Mucosa of stomach (tissue), 1 donor: ENCODE results near the gene MAN1C1.

Experiments
- H3K27me3 ChIP-seq: one replicate; pipeline ENCODE4 v1.7.0; 2013; ENCODE audit warnings: mild to moderate bottlenecking, low read length; ENCODE audit not compliant: control insufficient read depth, insufficient read depth
- H3K36me3 ChIP-seq: one replicate; pipeline ENCODE4 v1.7.0; 2013; ENCODE audit warnings: low read length; ENCODE audit not compliant: control insufficient read depth, insufficient read depth
- H3K4me1 ChIP-seq: one replicate; pipeline ENCODE4 v1.7.0; 2013; ENCODE audit warnings: mild to moderate bottlenecking, low read length; ENCODE audit not compliant: control insufficient read depth, insufficient read depth
- H3K4me3 ChIP-seq: one replicate; pipeline ENCODE4 v1.7.0; 2013; ENCODE audit warnings: low read length
- H3K9ac ChIP-seq: one replicate; pipeline ENCODE4 v1.7.0; 2013; ENCODE audit warnings: mild to moderate bottlenecking, low read length, moderate library complexity
- H3K9me3 ChIP-seq: one replicate; pipeline ENCODE4 v1.7.0; 2013; ENCODE audit warnings: mild to moderate bottlenecking, low read length, moderate library complexity; ENCODE audit not compliant: control insufficient read depth
- donor health status: Pancreatic carcinoma.

MAN1C1 gene

DNA sequence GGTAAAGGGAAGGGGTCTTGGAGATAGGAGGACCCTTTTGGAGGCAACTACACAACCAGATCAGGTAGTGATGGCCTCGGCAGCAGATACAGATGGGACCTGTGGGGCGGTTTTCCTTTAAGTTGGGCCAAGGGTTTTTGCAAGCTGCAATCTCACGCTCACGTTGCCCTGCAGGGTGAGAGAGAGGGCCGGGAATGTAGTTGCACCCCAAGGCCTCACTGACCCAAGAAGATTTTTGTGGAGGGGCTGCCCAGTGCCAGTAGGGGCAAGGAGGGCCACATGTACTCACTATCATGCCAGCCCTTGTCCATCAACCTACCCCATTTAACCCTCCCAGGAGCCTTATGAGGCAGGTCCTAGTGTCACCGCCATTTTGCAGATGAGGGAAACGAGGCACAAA lies 125.7 kb downstream of the MAN1C1 start:
- H3K9ac ChIP-seq: no peak overlapping the region
- no peak overlapping the region for H3K4me3 ChIP-seq
- no peaks in the 10 kb centered on the region for H3K27me3 ChIP-seq
- H3K4me1 ChIP-seq: peaks cover 16% of the 10 kb centered on the region
- H3K9me3 ChIP-seq: no peaks in the 10 kb centered on the region
- H3K36me3 ChIP-seq: no peaks in the 10 kb centered on the region

DNA sequence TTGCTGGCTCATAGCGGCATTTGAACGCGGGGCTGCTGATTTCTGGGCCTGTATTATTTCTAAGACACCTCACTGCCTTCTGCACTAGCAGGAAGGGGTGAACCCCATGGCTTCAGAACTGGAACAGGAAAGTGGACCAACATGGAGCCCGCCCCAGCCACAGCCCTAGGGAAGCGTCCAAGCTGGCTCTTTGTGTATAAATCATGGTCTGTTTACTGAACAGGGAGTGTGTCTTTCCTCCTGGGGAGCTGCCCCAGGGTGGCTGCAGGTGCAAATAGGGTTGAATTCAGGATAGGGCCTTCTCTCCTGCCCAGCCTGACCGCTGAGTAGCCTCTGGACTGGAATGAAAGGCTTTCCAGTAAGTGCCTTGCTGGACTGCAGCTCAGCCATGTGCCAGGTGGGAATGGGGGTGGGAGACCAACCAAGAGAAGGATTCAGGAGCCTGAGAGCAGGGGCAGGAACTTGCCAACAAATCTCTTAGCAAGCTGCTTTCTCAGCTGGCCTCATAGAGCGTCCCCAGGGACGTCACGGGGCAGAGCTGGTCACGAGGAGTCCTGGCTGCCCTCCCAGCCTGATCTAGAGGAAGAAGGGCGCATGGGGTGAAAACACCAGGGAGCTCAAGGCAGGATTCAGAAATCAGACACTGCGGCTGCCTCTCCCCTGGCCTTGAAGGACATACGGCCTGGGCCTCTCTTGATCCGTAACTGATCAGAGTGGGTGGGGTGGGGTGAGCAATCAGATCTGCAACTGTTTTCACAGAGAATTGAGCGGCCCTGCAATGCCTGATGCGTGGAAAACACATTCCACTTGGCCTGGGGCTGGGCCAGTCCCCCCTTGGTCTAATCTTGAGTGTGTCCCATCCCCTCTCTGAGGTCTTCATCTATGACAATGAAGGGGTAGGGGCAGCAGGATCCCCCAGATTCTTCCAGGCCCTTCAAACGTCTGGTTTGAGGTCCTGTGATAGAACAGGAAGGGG lies 126.9 kb downstream of the MAN1C1 start:
- Histone ChIP-seq H3K9ac (peak overlapping the region; percentile 2), H3K27me3 (no peaks in the 10 kb centered on the region), H3K4me3 (no peak overlapping the region), H3K4me1 (peaks cover 16% of the 10 kb centered on the region), H3K9me3 (no peaks in the 10 kb centered on the region), H3K36me3 (no peaks in the 10 kb centered on the region)

DNA sequence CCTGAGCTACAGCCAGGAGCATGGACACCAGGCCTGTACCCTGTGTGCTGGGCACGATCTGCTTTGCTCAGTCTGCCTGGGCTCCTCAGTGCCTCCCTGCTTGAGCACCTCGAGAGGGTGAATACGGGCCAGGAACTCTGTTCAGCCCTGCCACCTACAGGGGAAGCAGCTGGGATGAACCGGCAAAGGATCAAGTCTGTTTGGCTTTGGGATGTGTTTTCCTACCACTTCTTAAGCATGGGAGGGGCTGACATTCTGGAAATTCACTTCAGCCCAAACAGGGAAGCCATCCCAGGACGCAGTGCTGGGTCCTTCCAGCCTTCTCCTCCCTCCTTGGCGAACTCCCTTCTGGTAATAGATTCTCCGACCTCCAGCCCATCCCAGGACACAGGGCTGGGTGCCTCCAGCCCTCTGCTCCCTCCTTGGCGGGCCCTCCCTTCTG lies 127.6 kb downstream of the MAN1C1 start:
- Histone ChIP-seq H3K36me3 (no peaks in the 10 kb centered on the region), H3K4me1 (peaks cover 16% of the 10 kb centered on the region), H3K27me3 (no peaks in the 10 kb centered on the region), H3K9ac (peak overlapping the region; percentile 2), H3K9me3 (no peaks in the 10 kb centered on the region), H3K4me3 (no peak overlapping the region)

DNA sequence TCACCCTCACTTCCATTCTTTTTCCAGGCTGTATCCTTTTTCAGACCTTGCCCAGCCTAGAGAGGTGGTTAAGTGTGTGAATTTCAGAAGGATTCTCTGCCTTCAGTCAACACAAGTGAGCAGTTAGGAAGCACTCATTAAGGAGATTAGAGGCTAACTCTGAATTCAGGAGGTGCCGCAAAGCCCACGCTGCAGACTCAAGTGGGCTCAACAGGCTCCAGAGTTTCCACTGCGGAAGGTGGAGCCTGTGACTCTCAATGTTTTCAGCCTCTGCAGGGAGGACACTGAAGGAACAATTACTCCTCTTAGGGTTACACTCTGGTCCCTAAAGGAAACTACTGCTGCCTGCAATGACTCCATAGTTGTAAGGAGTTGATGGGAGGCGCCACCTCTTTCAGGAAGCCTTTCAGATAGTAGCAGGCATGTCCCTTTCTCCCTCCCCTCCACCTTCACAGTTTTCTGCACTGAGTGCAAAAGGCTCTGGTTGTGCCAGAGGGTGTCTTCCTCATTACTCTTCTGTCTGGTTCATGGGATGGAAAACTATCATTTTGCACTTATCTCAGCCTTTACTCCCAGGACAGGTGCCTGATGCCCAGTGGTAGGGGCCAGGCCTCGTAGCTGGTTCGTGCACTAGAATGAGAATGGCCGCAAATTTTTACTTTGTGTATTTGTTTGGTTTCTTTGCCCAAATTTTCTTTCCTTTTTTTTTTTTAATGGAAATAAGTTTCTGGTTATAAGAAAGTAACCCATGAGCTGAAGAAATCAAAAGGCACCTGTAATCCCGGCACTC lies 128.2 kb downstream of the MAN1C1 start:
- Histone ChIP-seq H3K4me1 (peaks cover 16% of the 10 kb centered on the region), H3K9me3 (no peaks in the 10 kb centered on the region), H3K27me3 (no peaks in the 10 kb centered on the region), H3K36me3 (no peaks in the 10 kb centered on the region), H3K4me3 (no peak overlapping the region), H3K9ac (no peak overlapping the region)

DNA sequence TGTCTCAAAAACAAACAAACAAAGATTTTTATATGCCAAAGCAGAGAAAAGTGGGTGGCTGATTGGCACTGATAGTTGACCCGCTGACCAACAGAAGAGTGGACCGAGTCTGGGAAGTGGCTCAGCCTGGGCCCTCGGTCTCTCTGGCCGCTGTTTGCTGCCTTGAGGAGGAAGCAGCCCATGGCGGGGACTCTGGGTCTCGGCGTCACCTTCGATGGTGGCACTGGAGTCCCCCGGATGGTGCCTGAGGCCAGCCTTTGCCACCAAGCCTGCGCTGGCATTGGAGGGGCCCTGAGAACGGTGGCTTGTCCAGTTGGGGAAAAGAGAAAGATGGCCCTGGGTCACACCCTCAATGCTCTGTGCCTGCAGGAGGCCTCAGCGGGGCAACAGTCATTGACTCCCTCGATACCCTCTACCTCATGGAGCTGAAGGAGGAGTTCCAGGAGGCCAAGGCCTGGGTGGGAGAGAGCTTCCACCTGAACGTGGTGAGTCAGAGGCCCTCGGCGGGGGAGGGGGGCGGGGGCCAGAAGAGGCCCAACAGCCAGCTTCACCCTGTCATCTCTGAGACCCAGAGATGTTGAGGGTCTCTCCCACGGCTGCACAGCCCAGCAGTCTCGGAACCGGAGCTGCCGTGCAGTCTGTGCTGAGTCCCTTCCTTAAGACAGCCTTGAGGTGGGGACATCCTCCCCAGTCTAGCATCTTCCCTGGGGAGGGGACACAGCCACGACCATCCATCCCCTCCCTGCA lies 129.9 kb downstream of the MAN1C1 start:
- no peaks in the 10 kb centered on the region for H3K9me3 ChIP-seq
- no peaks in the 10 kb centered on the region for H3K36me3 ChIP-seq
- H3K4me1 ChIP-seq: peaks cover 16% of the 10 kb centered on the region
- H3K27me3 ChIP-seq: no peaks in the 10 kb centered on the region
- H3K4me3 ChIP-seq: no peak overlapping the region
- no peak overlapping the region for H3K9ac ChIP-seq

DNA sequence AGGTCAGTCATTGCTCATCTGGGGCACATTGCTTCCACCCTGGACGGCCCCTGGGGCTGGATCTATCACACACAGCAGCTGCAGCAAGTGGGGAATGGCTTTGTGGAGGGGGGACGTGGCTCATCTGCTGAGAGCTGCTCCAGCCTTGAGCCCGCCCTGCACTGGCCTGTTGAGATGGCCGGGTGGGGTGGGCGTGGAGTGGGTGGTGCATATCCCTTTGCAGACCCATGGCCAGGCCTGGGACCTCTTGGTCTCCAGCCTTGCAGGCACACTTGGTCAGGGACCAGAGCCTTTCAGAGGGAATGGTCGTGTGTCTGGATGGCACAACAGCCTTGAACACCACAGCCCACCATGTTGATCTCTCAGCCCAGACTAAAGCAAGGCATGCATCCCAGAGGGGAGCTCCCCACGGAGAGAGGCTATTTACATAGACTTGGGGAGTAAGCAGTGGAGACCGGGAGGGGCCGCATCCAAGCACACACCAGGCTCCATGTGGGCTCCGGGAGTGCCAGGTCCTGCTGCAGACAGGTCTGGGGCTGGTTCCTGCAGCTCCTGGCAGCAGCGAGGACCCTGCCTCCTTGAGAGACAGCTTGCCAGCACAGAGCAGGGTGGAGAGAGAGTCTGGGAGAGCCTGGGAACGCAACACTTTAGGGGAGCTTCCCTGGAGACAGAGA lies 130.6 kb downstream of the MAN1C1 start:
- H3K36me3 ChIP-seq: no peaks in the 10 kb centered on the region
- no peak overlapping the region for H3K4me3 ChIP-seq
- no peaks in the 10 kb centered on the region for H3K9me3 ChIP-seq
- no peak overlapping the region for H3K9ac ChIP-seq
- H3K4me1 ChIP-seq: peaks cover 16% of the 10 kb centered on the region
- no peaks in the 10 kb centered on the region for H3K27me3 ChIP-seq

DNA sequence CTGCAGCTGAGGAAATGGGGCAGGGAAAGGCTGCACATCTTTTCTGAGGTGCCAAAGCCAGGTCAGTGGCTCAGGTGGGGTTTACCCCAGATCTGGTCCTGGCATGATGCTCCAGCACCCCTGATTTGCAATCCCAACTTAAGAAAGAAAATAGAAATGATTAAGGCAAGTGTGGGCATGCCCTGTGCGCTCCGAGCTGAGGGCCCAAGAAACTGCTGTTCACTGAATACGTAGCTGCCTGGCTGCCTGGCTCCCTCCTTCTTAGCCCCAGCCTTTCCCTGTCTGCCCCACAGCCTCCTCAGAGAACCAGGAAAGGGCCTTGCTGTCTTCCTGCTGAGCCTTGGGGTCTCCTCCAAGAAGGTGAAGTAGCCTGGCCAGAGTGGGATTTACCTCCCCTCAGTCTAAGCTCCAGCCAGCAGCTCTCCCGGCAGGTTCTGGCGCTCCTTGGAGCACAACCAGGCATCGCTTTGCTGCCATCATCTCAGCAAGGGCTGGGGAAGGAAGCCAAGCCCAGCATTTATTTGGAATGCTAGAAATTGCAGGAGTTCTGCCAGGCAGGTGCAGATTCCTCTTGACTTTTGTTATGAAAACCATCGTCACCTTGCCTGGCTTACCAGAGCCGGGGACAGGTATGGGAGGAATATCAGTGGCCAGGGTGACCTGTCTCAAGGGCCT lies 132.1 kb downstream of the MAN1C1 start:
- no peaks in the 10 kb centered on the region for H3K9me3 ChIP-seq
- H3K36me3 ChIP-seq: no peaks in the 10 kb centered on the region
- H3K27me3 ChIP-seq: no peaks in the 10 kb centered on the region
- no peak overlapping the region for H3K9ac ChIP-seq
- no peak overlapping the region for H3K4me3 ChIP-seq
- peaks cover 8% of the 10 kb centered on the region for H3K4me1 ChIP-seq

DNA sequence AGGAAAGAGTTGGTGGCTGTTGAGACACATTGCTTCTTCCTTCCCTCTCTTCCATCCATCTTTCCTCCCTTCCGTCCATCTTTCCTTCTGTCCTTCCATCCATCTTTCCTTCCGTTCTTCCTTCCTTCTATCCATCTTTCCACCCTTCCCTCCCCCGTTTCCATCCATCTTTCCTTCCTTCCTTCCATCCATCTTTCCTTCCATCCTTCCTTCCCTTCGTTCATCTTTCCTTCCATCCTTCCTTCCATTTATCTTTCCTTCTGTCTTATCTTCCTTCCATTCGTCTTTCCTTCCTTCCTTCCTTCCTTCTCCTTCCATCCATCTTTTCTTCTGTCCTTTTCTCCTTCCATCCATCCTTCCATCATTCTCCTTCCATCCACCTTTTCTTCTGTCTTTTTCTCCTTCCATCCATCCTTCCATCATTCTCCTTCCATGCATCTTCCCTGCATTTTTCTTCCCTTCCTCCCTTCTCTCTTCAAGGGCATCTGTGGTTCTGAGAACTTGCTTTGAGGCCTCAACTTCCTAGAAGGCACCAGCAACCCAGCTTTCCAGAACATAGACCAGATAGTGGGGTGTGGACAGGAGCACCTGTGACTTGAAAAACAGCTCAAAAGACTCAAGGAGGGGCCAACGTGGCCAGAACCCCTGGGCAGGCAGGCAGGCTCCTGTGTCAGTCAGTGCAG lies 134.5 kb downstream of the MAN1C1 start:
- H3K4me1 ChIP-seq: no peaks in the 10 kb centered on the region
- H3K4me3 ChIP-seq: no peak overlapping the region
- H3K36me3 ChIP-seq: no peaks in the 10 kb centered on the region
- H3K9me3 ChIP-seq: no peaks in the 10 kb centered on the region
- no peak overlapping the region for H3K9ac ChIP-seq
- H3K27me3 ChIP-seq: no peaks in the 10 kb centered on the region

DNA sequence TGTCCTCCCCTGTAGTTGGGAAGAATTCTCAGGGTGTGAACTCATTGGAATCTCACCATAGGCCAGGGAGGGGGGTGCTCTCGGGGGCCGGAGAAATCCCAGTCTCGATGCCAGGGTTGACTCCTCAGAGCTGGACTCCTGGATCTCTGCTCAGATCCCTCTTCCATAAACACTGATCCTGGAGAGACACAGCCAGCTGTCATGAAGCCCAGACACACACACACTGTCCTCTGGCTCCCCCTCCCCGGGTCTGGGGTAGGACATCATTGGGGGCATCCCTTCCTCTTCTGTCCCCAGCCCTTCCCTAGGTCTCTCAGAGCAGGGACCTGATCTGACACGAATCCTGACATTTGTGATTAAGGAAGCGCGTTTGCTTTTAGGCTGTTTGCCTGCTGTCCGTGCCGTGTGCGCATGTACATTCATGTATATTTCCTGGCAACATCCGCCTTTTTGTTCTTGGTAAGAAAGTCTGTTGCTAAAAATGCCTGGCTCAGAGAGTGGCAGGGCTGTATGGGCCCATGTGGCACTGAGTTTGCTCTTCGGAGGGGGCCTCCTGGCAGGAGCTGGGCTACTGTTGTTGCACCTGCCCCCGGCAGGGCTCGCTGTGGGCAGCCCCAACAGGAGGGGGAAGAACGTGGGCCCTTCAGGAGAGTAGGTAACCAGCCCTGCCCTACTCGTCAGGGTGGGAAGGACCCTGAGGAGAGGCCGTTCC lies 138.0 kb downstream of the MAN1C1 start:
- no peaks in the 10 kb centered on the region for H3K4me1 ChIP-seq
- H3K9ac ChIP-seq: no peak overlapping the region
- H3K36me3 ChIP-seq: no peaks in the 10 kb centered on the region
- H3K9me3 ChIP-seq: no peaks in the 10 kb centered on the region
- H3K27me3 ChIP-seq: no peaks in the 10 kb centered on the region
- H3K4me3 ChIP-seq: no peak overlapping the region

DNA sequence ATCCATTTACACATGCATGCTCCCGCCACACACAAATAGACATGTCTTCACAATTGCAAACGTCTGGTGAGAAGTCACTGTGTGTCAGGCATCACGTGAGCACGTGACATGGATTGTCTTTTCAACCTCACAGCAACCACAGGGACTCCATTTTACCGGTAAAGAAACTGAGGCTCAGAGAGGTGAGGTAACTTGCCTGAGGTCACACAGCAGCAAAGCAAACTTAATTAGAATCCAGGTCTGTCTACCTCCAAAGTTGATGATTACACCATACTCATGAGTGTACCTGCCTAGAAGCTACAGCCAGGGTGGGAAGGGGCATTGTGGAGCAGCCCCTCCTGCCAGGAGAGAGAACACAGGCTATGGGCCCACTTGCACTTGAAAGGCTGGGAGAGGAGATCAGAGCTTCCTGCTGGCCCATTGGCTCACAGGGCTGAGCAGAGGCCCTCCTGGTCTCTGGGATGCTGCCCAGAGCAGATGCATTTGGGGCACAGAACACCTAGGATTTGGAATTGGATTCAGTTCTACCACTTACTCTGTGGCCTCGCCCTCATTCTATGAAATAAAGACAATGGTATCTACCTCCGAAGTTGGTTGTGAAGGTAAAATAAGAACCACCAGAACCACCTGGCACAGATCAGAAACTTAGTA lies 139.0 kb downstream of the MAN1C1 start:
- no peaks in the 10 kb centered on the region for H3K4me1 ChIP-seq
- H3K36me3 ChIP-seq: no peaks in the 10 kb centered on the region
- no peaks in the 10 kb centered on the region for H3K27me3 ChIP-seq
- H3K9ac ChIP-seq: no peak overlapping the region
- no peaks in the 10 kb centered on the region for H3K9me3 ChIP-seq
- no peak overlapping the region for H3K4me3 ChIP-seq
